Fibroblast of peridontal ligament (primary cell): ENCODE results near the gene ARHGAP8.

Source experiments
- DNase-seq: peaks from one replicate; pipeline ENCODE4 v3.0.0-alpha.2; 2010; ENCODE audit errors: extremely low read depth

Gene ARHGAP8

DNA sequence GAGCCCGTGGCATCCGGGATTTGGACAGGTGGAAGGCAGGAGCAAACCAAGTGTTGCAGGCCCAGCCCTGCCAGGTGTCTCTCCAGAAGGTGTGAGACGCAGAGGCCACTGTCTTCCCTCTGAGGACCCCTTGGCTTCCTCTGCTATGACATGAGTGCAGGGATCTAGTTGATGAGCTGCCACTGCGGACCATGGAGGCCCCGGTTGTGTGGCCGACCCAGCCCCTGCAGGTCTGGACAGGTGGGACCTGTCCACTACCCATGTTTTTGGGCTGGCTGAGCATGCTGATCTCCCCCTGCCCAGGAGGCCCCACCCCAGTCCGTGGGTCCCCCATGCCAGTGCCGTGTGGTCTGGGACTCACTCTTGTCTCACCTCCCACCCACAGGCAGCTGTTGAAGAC, 27.5 kb upstream of the ARHGAP8 start:
- DNase-seq, result no peak

DNA sequence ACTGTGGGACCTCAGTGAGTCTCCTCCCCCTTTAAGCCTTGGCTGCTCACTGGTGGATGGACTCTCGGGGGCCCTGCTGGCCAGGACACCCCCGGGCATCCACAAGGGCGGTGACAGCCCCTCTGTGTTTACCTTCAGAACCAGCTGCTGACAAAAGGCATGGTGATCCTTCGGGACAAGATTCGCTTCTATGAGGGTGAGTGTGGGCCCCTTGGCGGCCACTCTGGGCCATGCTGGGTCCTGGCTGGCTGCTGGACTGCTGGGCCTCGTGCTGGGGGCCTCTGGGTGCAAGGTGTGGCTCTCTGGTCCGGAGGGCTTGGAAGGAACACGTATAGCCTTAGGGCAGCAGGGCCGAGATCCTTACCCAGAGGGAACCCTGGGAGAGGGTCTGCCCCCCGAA, 25.9 kb upstream of the ARHGAP8 start:
- DNase-seq, result no peak

DNA sequence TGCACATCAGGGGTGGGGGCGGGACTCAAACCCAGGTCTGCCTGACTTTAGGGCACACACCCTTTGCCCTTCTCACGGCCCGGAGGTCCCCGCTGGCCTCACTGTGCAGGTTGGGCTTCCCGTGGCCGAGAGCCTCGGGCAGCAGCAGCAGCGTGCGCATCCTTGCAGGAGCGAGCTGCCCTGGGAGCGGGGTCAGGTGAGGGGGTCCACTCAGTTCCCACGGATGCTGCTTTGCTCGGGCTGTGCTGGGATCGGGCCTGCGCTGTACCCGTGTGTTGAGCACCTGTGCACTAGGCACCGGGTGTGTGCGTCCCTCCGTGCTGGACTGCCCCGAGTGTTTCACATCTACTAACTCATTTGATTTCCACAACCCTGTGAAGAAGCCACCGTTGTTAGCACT, 25.2 kb upstream of the ARHGAP8 start:
- no peak for DNase-seq

- no peak for DNase-seq
Measured at GRCh38 chr22:44727709-44728108, 24.7 kb upstream of the ARHGAP8 start.

DNA sequence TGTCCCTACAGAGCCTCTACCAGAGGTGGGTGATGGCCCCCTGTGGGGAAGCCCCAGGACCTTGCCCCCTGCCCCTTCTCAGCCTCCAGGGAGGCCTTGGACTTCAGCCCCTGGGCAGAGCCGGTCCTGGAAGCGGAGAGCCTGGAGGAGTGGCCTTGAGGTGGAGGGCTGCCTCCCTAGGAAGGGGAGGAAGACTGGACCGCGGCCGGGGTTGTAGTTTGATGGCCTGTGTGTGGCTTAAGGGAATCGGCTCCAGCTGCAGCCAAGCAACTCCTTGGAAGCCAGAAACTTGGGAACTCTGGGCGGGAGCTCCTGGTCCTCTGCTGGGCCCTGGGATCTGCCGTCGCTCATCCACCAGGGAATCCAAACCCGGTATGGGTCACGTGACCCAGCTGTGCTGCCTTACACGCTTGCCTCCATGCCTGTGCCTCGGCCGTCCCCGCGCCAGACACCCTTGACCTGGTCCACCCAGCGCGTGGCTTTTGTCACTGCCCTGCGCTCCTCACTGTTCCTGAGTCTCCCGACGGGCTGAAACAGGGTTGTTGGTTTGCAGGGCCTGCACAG, 23.5 kb upstream of the ARHGAP8 start:
- no peak for DNase-seq

GRCh38 chr22:44729391-44730021, 22.9 kb upstream of the ARHGAP8 start:
- DNase-seq, result peak; percentile 44

DNA sequence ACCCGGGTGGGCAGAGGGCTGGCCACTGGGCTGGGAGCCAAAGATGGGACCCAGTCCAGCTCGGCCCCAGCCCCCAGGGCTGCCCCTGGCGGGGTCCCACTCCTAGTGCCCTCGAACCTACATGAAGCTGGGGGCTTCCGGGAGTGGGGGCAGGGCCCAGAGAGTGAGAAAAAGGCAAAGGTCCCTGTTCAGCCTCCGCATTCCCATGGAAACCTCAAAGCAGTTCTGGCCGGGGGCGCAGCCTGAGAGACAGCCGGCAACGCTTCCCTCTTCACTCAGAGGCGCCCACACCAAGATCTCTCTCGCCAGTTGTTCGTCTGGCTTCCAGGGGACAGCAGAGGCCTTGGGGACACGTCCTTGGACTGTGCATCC, 22.4 kb upstream of the ARHGAP8 start:
- no peak for DNase-seq

- no peak for DNase-seq
Measured at GRCh38 chr22:44730490-44731356, 21.7 kb upstream of the ARHGAP8 start.

DNA sequence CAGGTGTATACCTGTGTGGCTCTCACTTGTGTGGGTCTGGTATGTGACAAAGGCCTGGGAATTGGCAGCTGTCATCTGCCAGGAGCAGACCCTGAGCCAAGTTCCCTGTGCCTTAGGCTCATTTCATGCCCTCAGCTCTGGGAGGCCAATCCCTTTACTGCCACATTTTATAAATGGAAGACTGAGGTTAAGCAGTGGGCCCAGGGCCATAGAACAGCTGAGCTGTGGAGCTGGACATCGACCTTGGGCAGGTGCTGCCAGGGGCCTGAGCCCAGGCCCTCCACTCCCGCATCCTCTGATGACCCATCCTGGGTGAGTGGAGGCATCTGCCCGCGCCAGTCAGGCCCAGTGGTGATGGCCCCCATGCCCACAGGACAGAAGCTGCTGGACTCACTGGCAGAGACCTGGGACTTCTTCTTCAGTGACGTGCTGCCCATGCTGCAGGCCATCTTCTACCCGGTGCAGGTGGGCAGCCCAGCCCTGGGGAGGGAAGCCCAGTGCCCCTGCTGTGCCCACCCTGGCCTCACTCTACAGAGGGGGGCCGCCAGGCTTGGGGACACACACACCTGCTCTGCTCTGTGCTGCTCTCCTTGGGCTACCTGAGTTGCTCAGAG, 20.9 kb upstream of the ARHGAP8 start:
- no peak for DNase-seq

GRCh38 chr22:44732017-44732561, 20.3 kb upstream of the ARHGAP8 start:
- DNase-seq, result no peak

DNA sequence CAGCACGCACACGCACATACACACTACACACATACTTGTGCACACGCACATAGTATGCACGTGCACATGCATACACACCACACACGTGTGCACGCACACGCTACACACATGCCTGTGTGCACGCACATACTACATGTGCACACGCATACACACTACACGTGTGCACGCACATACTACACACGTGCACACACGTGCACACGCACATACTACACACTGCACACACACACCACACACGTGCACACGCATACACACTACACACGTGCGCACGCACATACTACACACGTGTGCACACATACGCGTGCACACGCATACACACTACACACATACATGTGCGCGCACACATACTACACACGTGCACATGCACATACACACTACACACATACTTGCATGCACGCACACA, 19.7 kb upstream of the ARHGAP8 start:
- no peak for DNase-seq

DNA sequence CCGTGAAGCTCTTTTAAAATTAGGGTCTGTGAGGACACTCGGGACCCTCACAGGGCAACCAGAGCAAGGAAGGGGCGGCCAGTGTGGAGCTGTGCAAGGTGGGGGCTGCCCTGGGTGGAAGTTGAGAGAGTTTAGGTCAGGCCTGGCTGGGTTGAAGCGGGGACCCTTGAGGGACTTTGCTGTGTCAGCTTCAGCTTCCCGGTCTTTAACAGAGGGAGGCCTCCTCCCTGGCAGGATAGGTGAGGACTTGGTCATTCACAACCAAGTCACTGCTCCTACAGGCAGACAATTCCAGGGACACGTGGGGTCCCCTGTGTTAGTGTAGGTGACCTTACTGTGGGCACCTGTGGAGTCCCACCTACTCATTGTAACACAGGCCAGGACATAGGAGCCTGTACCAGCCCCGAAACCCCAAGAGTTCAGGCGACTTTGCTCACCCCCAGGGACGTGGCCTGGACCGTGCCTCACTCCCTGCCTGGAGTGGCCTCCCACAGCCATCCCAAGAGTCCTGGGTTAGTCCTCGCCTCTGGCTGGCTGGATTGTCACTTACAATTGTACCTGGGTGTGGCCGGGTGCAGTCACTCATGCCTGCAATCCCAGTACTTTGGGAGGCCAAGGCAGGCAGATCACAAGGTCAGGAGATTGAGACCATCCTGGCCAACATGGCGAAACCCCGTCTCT, 18.8 kb upstream of the ARHGAP8 start:
- no peak for DNase-seq

GRCh38 chr22:44734278-44734677, 18.1 kb upstream of the ARHGAP8 start:
- DNase-seq, result no peak

DNA sequence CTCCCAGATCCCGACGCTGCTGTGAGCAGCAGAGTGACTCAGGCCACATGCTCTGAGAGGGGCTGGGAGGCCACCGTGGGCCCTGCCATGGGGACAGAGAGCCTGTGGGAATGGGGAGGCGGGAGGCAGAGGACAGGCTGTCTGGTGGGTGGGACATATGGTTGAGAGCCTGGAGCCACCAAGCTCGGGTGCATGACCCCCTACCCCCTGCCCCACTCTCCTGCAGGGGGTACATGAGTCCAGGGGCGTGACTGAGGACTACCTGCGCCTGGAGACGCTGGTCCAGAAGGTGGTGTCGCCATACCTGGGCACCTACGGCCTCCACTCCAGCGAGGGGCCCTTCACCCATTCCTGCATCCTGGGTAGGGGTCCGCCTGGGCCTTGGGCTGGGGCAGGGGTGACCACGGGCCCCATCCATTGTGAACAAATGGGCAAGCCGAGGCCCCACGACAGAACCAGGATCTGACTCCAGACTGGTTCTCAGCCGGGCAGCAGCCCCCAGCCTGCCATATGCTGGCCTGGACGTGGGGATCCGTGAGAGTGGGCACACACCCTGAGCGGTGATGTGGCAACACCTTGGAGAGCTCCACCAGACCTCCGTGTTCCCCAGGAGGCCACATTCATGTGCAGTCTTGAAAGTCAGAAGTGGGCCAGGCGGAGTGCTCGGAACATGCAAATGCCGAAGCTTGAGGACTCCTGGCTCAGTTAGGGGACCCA, 17.4 kb upstream of the ARHGAP8 start:
- no peak for DNase-seq

GRCh38 chr22:44735518-44736428, 16.6 kb upstream of the ARHGAP8 start:
- peak; percentile 30 for DNase-seq

- no peak for DNase-seq
Measured at GRCh38 chr22:44736581-44737405, 15.6 kb upstream of the ARHGAP8 start.

GRCh38 chr22:44737406-44738346, 14.7 kb upstream of the ARHGAP8 start:
- no peak for DNase-seq

DNA sequence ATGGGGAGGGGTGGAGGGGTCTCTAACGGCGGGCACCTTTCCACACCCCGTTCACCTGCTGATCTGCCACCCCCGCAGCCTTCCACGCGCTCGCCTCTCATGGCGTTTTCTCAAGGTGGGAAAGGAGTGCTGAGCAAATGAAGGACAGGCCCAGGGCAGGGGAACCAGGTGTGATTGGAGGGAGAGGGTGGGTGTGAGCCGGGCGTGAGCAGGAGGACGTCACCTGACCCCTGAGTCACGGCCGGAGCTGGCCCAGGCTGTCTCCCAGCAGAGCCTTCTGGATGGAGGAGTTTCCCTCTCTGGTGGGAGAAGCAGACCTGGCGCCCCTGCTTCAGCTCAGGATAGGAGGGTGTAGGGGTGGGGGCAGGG, 14.0 kb upstream of the ARHGAP8 start:
- no peak for DNase-seq
